Measurements from ENCODE around the gene MAPK1.

DNA sequence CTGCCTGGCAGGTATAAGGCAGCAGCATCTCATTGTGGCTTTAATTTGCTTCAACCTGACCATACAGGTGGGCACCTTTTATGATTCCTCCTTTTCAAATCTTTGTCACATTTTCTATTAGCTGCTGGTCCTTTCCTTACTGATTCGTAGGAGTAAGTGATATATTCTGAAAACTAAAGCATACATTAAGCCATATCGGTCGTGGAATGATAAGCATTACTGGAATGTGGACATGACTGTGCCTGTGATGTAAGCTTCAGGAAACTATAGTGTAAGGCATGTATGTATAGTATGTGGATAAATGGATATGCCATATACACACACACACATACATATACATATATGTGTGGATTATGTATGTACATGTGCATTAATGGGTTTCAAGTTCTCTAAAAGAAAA is 152.7 kb downstream of the MAPK1 start:
- TF ChIP-seq, protein P1, sequence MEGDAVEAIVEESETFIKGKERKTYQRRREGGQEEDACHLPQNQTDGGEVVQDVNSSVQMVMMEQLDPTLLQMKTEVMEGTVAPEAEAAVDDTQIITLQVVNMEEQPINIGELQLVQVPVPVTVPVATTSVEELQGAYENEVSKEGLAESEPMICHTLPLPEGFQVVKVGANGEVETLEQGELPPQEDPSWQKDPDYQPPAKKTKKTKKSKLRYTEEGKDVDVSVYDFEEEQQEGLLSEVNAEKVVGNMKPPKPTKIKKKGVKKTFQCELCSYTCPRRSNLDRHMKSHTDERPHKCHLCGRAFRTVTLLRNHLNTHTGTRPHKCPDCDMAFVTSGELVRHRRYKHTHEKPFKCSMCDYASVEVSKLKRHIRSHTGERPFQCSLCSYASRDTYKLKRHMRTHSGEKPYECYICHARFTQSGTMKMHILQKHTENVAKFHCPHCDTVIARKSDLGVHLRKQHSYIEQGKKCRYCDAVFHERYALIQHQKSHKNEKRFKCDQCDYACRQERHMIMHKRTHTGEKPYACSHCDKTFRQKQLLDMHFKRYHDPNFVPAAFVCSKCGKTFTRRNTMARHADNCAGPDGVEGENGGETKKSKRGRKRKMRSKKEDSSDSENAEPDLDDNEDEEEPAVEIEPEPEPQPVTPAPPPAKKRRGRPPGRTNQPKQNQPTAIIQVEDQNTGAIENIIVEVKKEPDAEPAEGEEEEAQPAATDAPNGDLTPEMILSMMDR (conservative IDR thresholded peaks at IDR 0.05; ENCODE audit: low read depth, low read length), result no peak
- TF ChIP-seq EZH2 (IDR thresholded peaks at IDR 0.05; ENCODE audit: borderline replicate concordance, low read depth, low read length, poor library complexity, severe bottlenecking), result no peak
